ENCODE results near the gene MPO. TPM values are rescaled to one million over a fixed set of nuclear protein-coding genes. Genes with fewer than 3 reads are reported as not detected.

Gene MPO
- total and polyA plus RNA-seq, 4 donors: 0.14 to 221 (median 0.52) TPM

DNA sequence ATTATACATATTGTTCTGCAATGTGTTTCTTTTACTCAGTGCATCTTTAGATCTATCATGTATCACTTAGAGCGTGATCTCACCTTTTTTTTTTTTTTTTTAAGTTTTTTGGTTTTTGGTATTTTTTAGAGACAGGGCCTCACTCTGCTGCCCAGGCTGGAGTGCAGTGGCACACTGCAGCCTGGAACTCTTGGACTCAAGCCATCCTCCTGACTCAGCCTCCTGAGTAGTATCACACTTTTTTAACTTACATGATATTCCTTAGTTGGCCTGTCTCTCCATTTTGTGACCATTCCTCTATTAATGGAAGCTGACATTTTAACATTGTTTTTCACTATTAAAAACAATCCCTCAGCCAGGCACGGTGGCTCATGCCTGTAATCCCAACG lies 4.7 kb upstream of the MPO start:
- WGBS: 93% methylated on average over 3 of the region's 3 CpGs
- no peaks in the 10 kb centered on the region for H3K36me3 ChIP-seq (ENCODE audit: control insufficient read depth in 4 of 4, insufficient read depth in 3 of 4, low read depth in 1 of 4, low read length in 3 of 4)
- no peak for DNase-seq (ENCODE audit: low spot score)
- TF ChIP-seq JUND (IDR thresholded peaks at IDR 0.05) (no peak), HNF4A (conservative IDR thresholded peaks at IDR 0.05) (no peak), SP1 (IDR thresholded peaks at IDR 0.05) (no peak), RXRA (IDR thresholded peaks at IDR 0.05) (no peak), RAD21 (IDR thresholded peaks at IDR 0.05) (no peak), YY1 (IDR thresholded peaks at IDR 0.05) (no peak), TAF1 (conservative IDR thresholded peaks at IDR 0.05) (no peak), FOXA2 (IDR thresholded peaks at IDR 0.05) (no peak), GABPA (IDR thresholded peaks at IDR 0.05 in 1 of 2, conservative IDR thresholded peaks at IDR 0.05 in 1 of 2) (no peak), HNF4G (IDR thresholded peaks at IDR 0.05) (no peak), NR2F2 (IDR thresholded peaks at IDR 0.05) (no peak), FOXA1 (IDR thresholded peaks at IDR 0.05) (no peak), EGR1 (IDR thresholded peaks at IDR 0.05; ENCODE audit: low read depth in 2 of 2) (no peak)
- TF ChIP-seq, protein P1, sequence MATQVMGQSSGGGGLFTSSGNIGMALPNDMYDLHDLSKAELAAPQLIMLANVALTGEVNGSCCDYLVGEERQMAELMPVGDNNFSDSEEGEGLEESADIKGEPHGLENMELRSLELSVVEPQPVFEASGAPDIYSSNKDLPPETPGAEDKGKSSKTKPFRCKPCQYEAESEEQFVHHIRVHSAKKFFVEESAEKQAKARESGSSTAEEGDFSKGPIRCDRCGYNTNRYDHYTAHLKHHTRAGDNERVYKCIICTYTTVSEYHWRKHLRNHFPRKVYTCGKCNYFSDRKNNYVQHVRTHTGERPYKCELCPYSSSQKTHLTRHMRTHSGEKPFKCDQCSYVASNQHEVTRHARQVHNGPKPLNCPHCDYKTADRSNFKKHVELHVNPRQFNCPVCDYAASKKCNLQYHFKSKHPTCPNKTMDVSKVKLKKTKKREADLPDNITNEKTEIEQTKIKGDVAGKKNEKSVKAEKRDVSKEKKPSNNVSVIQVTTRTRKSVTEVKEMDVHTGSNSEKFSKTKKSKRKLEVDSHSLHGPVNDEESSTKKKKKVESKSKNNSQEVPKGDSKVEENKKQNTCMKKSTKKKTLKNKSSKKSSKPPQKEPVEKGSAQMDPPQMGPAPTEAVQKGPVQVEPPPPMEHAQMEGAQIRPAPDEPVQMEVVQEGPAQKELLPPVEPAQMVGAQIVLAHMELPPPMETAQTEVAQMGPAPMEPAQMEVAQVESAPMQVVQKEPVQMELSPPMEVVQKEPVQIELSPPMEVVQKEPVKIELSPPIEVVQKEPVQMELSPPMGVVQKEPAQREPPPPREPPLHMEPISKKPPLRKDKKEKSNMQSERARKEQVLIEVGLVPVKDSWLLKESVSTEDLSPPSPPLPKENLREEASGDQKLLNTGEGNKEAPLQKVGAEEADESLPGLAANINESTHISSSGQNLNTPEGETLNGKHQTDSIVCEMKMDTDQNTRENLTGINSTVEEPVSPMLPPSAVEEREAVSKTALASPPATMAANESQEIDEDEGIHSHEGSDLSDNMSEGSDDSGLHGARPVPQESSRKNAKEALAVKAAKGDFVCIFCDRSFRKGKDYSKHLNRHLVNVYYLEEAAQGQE (IDR thresholded peaks at IDR 0.05): no peak
- TF ChIP-seq, protein P2, sequence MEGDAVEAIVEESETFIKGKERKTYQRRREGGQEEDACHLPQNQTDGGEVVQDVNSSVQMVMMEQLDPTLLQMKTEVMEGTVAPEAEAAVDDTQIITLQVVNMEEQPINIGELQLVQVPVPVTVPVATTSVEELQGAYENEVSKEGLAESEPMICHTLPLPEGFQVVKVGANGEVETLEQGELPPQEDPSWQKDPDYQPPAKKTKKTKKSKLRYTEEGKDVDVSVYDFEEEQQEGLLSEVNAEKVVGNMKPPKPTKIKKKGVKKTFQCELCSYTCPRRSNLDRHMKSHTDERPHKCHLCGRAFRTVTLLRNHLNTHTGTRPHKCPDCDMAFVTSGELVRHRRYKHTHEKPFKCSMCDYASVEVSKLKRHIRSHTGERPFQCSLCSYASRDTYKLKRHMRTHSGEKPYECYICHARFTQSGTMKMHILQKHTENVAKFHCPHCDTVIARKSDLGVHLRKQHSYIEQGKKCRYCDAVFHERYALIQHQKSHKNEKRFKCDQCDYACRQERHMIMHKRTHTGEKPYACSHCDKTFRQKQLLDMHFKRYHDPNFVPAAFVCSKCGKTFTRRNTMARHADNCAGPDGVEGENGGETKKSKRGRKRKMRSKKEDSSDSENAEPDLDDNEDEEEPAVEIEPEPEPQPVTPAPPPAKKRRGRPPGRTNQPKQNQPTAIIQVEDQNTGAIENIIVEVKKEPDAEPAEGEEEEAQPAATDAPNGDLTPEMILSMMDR (IDR thresholded peaks at IDR 0.05; ENCODE audit: low read depth, low read length, missing input control): no peak
- TF ChIP-seq, protein P3, sequence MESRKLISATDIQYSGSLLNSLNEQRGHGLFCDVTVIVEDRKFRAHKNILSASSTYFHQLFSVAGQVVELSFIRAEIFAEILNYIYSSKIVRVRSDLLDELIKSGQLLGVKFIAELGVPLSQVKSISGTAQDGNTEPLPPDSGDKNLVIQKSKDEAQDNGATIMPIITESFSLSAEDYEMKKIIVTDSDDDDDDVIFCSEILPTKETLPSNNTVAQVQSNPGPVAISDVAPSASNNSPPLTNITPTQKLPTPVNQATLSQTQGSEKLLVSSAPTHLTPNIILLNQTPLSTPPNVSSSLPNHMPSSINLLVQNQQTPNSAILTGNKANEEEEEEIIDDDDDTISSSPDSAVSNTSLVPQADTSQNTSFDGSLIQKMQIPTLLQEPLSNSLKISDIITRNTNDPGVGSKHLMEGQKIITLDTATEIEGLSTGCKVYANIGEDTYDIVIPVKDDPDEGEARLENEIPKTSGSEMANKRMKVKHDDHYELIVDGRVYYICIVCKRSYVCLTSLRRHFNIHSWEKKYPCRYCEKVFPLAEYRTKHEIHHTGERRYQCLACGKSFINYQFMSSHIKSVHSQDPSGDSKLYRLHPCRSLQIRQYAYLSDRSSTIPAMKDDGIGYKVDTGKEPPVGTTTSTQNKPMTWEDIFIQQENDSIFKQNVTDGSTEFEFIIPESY (IDR thresholded peaks at IDR 0.05): no peak
- no peak overlapping the region for H3K4me3 ChIP-seq (ENCODE audit: low read depth in 1 of 3, low read length in 3 of 3)
- H3K9me3 ChIP-seq (ENCODE audit: control insufficient read depth in 4 of 4, low read length in 3 of 4): no peaks in the 10 kb centered on the region
- H3K9ac ChIP-seq (ENCODE audit: low read depth in 1 of 2, low read length in 2 of 2): no peak overlapping the region
- no peak overlapping the region for H3K27ac ChIP-seq (ENCODE audit: low read depth in 1 of 2, low read length in 2 of 2)
- H3K27me3 ChIP-seq (ENCODE audit: control insufficient read depth in 4 of 4, insufficient read depth in 4 of 4, low read length in 3 of 4): no peaks in the 10 kb centered on the region
- no peaks in the 10 kb centered on the region for H3K4me1 ChIP-seq (ENCODE audit: control insufficient read depth in 4 of 4, insufficient read depth in 4 of 4, low read length in 3 of 4)

DNA sequence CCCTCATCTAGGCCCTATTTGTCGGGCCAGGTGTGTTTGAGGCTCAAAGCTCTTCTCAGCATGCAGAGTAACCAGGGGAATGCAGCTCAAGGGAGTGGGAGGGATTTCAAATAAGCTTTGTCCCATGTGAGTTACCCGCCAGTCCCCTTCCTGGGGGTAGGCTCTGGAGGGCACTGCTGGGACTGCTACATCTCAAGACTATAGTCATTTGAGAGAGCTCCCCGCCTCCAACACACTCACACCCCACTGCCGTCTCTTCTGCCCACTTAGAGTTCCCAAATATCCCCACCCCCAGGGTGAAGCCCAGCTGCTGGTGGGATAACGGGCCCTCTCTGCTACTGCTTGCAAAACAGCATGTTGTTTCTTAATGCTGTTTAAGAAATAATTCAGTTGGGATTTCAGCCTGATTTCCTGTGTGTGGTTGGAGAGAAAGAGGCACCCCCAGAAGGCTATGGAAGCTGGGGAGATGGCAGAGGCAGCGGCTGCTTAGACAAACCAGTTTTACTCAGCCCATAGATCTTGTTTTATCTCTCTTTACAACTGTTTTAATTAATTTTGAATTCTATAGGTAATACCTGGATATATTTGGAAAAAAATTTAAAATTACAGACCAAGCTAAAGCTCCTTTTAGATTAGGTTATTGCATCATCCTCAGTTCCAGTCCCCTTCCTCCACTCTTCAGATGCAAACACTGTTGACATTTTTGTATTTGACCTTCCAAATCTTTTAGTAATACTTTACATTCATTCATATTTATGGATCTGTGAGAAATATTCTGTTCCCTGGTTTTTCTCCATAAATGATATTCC lies 4.1 kb upstream of the MPO start:
- H3K4me1 ChIP-seq (ENCODE audit: control insufficient read depth in 4 of 4, insufficient read depth in 4 of 4, low read length in 3 of 4): no peaks in the 10 kb centered on the region
- no peak for DNase-seq (ENCODE audit: low spot score)
- no peak overlapping the region for H3K27ac ChIP-seq (ENCODE audit: low read depth in 1 of 2, low read length in 2 of 2)
- no peaks in the 10 kb centered on the region for H3K36me3 ChIP-seq (ENCODE audit: control insufficient read depth in 4 of 4, insufficient read depth in 3 of 4, low read depth in 1 of 4, low read length in 3 of 4)
- no peaks in the 10 kb centered on the region for H3K9me3 ChIP-seq (ENCODE audit: control insufficient read depth in 4 of 4, low read length in 3 of 4)
- H3K27me3 ChIP-seq (ENCODE audit: control insufficient read depth in 4 of 4, insufficient read depth in 4 of 4, low read length in 3 of 4): no peaks in the 10 kb centered on the region
- no peak overlapping the region for H3K9ac ChIP-seq (ENCODE audit: low read depth in 1 of 2, low read length in 2 of 2)
- 64% methylated on average over 6 of the region's 6 CpGs for WGBS
- no peak overlapping the region for H3K4me3 ChIP-seq (ENCODE audit: low read depth in 1 of 3, low read length in 3 of 3)
- TF ChIP-seq EGR1 (IDR thresholded peaks at IDR 0.05; ENCODE audit: low read depth in 2 of 2) (no peak), RXRA (IDR thresholded peaks at IDR 0.05) (no peak), FOXA1 (IDR thresholded peaks at IDR 0.05) (no peak), NR2F2 (IDR thresholded peaks at IDR 0.05) (no peak), HNF4G (IDR thresholded peaks at IDR 0.05) (no peak), GABPA (IDR thresholded peaks at IDR 0.05 in 1 of 2, conservative IDR thresholded peaks at IDR 0.05 in 1 of 2) (no peak), SP1 (IDR thresholded peaks at IDR 0.05) (no peak), JUND (IDR thresholded peaks at IDR 0.05) (no peak), YY1 (IDR thresholded peaks at IDR 0.05) (no peak), TAF1 (conservative IDR thresholded peaks at IDR 0.05) (no peak), HNF4A (conservative IDR thresholded peaks at IDR 0.05) (no peak)
- TF ChIP-seq, protein P3 (IDR thresholded peaks at IDR 0.05): no peak
- TF ChIP-seq, protein P4, sequence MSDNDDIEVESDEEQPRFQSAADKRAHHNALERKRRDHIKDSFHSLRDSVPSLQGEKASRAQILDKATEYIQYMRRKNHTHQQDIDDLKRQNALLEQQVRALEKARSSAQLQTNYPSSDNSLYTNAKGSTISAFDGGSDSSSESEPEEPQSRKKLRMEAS (IDR thresholded peaks at IDR 0.05): no peak
- TF ChIP-seq, protein P2 (IDR thresholded peaks at IDR 0.05; ENCODE audit: low read depth, low read length, missing input control): no peak
- TF ChIP-seq, protein P5, sequence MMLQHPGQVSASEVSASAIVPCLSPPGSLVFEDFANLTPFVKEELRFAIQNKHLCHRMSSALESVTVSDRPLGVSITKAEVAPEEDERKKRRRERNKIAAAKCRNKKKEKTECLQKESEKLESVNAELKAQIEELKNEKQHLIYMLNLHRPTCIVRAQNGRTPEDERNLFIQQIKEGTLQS (IDR thresholded peaks at IDR 0.05): no peak

Measured in liver (tissue), 9 donors.